GM12864 (cell line): Measurements from ENCODE around the gene CLDND2.
A peak's percentile ranks its signal among the peaks of the same experiment; 100 is the strongest.

Experiments used
- DNase-seq: peaks from one replicate; pipeline ENCODE4 v3.0.0-alpha.2; 2011; ENCODE audit warnings: low read depth
- H3K4me3 ChIP-seq: 2 replicates; pipeline ENCODE4 v1.5.1; 2011; ENCODE audit warnings: mild to moderate bottlenecking, low read depth, low read length, control low read depth
- TF ChIP-seq, protein P1 (sequence below): IDR thresholded peaks from 2 replicates; pipeline ENCODE4 v1.5.1; 2011; ENCODE audit warnings: low read depth, mild to moderate bottlenecking, moderate library complexity, low read length, control low read depth, inconsistent platforms; ENCODE audit errors: missing control alignments

CLDND2 gene

DNA sequence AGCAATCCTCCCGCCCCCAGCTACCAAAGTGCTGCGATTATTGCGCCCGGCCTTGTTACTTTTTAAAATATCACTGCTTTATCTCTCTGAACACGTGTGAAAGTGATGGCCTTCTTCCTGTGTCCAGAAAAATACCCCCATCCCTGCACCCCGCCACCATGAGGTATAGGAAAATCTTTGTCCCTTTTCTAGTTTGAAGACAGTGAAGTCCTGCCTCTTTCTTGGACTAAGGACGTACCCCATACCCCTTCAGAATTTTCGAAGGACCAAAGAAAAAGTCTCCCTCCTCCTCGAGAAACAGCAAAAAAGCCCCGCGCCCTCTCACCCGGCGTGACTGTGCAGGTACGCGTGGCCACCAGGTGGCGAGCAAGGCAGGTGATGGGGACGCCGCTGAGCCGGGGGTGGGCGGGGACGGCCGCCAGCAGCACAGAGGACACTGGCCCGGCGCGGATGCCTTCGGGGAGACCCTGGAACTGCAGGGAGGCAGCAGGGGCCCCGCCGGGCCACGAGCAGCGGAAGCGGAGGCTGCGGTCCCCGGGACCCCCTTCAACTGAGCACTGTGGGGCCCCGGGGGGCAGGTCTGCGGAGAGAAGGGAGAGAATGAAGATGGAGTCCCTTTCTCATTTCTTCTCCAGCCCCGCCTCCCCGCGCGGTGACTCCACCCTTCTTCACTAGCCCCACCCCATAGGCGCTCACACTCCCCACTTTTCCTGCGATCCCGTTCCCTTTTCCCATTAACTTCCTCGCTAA, 30.1 kb downstream of the CLDND2 start:
- DNase-seq: no peak
- H3K4me3 ChIP-seq: peak overlapping the region; percentile 77
- TF ChIP-seq, protein P1, sequence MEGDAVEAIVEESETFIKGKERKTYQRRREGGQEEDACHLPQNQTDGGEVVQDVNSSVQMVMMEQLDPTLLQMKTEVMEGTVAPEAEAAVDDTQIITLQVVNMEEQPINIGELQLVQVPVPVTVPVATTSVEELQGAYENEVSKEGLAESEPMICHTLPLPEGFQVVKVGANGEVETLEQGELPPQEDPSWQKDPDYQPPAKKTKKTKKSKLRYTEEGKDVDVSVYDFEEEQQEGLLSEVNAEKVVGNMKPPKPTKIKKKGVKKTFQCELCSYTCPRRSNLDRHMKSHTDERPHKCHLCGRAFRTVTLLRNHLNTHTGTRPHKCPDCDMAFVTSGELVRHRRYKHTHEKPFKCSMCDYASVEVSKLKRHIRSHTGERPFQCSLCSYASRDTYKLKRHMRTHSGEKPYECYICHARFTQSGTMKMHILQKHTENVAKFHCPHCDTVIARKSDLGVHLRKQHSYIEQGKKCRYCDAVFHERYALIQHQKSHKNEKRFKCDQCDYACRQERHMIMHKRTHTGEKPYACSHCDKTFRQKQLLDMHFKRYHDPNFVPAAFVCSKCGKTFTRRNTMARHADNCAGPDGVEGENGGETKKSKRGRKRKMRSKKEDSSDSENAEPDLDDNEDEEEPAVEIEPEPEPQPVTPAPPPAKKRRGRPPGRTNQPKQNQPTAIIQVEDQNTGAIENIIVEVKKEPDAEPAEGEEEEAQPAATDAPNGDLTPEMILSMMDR: peak; percentile 80

DNA sequence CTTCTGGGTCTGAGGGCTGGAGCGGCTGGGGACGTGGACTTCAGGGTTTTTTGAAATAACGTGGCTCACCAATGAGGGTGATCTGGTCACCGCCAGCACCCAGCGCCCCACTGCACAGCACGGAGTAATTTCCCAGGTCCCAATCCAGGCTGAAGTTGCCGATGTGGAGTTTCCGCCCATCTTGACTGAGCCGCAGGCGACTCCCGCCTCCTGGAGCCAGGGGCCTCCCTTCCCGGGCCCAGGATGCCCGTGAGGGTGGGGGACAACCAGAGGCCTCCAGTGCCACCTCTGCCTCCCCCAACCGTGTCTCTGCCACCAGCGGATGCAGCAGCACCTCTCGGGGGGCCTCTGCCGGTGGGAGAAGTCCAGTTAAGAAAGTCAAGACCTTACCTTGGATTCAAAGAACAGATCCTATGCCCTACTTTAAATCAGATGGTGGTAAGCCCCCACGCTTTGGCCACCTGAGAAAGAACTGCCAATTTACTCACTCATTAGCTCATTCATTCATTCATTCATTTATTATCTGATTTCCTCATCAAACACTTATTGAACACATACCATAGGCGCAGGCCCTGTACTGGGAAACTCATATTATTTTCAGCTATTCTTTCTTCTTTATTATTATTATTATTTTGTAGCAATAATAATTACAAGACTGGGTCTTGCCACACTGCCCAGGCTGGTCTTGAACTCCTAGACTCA, 30.8 kb downstream of the CLDND2 start:
- TF ChIP-seq, protein P1: no peak
- H3K4me3 ChIP-seq: no peak overlapping the region

DNA sequence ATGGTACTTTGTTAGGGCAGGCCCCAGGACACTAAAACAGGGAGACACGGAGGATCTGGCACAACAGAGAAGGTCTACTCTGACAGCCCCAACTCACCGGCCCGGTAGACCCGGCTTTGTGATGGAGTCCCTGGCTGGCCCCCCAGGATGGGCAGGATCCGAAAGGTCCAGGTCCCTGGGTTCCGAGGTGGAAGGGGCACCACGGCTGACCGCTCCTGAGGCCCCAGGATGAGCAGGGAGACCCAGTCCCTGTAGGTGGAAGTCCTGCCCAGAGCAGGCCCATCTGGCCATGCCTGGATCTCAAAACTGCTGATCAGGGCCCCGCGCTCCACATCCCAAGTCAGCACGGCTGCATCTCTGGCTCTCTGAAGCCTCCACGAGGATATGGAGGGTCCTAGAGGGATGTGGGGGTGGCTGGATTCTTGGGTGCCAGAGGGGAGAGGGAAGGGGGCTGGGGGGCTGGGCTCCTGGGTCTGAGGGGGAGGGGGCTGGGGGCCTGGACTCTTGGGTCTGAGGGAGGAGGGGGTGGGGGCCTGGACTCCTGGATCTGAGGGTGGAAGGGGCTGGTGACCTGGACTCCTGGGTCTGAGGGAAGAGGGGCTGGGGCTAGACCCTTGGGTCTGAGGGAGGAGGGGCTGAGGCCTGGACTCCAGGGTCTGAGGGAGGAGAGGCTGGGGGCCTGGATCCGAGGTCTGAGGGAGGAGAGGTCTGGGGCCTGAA, 31.5 kb downstream of the CLDND2 start:
- TF ChIP-seq, protein P1: no peak
- DNase-seq: no peak
- H3K4me3 ChIP-seq: no peak overlapping the region

More for the DNA sequence above, 30.8 kb downstream of the CLDND2 start:
- DNase-seq: no peak

DNA sequence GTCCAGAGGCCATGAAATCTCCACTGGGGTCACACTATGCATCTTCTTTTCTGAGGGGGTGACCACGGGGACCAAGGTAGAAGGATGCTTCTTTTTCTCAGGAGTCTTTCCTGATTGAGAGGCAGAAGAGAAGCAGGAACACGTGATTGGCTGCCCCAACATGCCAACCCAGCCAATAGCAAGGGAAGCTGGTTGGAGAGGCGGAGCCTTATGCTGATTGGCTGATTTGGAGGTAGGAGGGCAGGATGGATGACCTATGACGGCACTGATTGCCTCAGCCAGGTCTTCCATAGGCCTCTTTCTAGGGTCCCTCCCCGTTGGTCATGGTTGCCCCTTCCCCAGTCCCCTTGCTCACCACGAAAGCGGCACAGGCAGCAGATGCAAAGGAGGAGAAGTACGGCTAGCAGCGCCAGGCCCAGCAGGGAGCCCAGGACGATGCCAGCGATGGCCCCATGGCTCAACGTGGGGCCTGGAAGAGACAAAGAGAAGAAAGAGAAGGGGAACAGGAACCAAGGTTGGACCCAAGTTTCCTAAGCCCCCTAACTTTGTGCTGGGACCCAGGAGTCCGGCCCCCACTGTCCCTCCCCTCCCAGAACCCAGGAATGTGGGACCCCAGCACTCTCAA, 34.9 kb downstream of the CLDND2 start:
- DNase-seq: no peak
- TF ChIP-seq, protein P1: no peak
- no peak overlapping the region for H3K4me3 ChIP-seq

GRCh38 chr19:51331716-51332115, 37.1 kb downstream of the CLDND2 start:
- no peak overlapping the region for H3K4me3 ChIP-seq
- TF ChIP-seq, protein P1: no peak
- no peak for DNase-seq

- TF ChIP-seq, protein P1: no peak
- no peak for DNase-seq
- no peak overlapping the region for H3K4me3 ChIP-seq
Observed at GRCh38 chr19:51331193-51331592, 37.6 kb downstream of the CLDND2 start.
